Activated CD8-positive, alpha-beta memory T cell treated with anti-CD3 and anti-CD28 coated beads, Interleukin-2, amount 50 U/mL, for 24 hours (primary cell): ENCODE data around the gene NEK11.
"Not testable (repeated sequence)": the region's sequence is repeated elsewhere in the genome, so short reads cannot be mapped to it uniquely, and the experiment has no call there.

Experiments used
- DNase-seq: peaks from one replicate; pipeline ENCODE4 v3.0.0-alpha.2; 2020; ENCODE audit errors: extremely low read depth

The NEK11 gene

GRCh38 chr3:131360191-131360755, 333.6 kb downstream of the NEK11 start:
- DNase-seq, result no peak

GRCh38 chr3:131361066-131361463, 334.4 kb downstream of the NEK11 start:
- not testable (repeated sequence) for DNase-seq

- no peak for DNase-seq
Observed at GRCh38 chr3:131361464-131362421, 335.1 kb downstream of the NEK11 start.

GRCh38 chr3:131363275-131363674, 336.6 kb downstream of the NEK11 start:
- no peak for DNase-seq

GRCh38 chr3:131370935-131371687, 344.4 kb downstream of the NEK11 start:
- no peak for DNase-seq

GRCh38 chr3:131371688-131372066, 345.0 kb downstream of the NEK11 start:
- DNase-seq, result no peak

- no peak for DNase-seq
Observed at GRCh38 chr3:131374741-131375140, 348.1 kb downstream of the NEK11 start.

GRCh38 chr3:131380821-131381444, 354.3 kb downstream of the NEK11 start:
- not testable (repeated sequence) for DNase-seq

- peak; percentile 86 for DNase-seq
Observed at GRCh38 chr3:131381445-131382291, 355.0 kb downstream of the NEK11 start, which contains the start of gene NUDT16. Gene NUDT16 (plus strand): TSS chr3:131381774. CDS start chr3:131381805, 31 bp downstream.

GRCh38 chr3:131386429-131387165, 359.9 kb downstream of the NEK11 start:
- no peak for DNase-seq

GRCh38 chr3:131387796-131388489, 361.3 kb downstream of the NEK11 start:
- DNase-seq, result no peak

GRCh38 chr3:131388490-131388799, 361.8 kb downstream of the NEK11 start:
- no peak for DNase-seq

GRCh38 chr3:131390331-131390730, 363.7 kb downstream of the NEK11 start:
- DNase-seq, result no peak

GRCh38 chr3:131393051-131393450, 366.4 kb downstream of the NEK11 start:
- DNase-seq, result no peak

- no peak for DNase-seq
Observed at GRCh38 chr3:131393868-131394267, 367.2 kb downstream of the NEK11 start.

GRCh38 chr3:131394400-131394799, 367.7 kb downstream of the NEK11 start:
- no peak for DNase-seq

GRCh38 chr3:131396170-131396569, 369.5 kb downstream of the NEK11 start:
- DNase-seq, result no peak

- no peak for DNase-seq
Observed at GRCh38 chr3:131397889-131398288, 371.2 kb downstream of the NEK11 start.
